HEK293 (cell line): ENCODE measurements around the gene PA2G4.
"Not testable (repeated sequence)": the region's sequence is repeated elsewhere in the genome, so short reads cannot be mapped to it uniquely, and the experiment has no call there.

ENCODE experiments used
- CTCF ChIA-PET: fragments of 350-600 bp; formaldehyde crosslinking; extraction: SDS; loops from one replicate; lab custom pipeline; 2021; ENCODE audit warnings: antibody characterized with exemption; lab: Yijun Ruan, JAX
- POLR2A ChIA-PET: fragments of 300-600 bp; formaldehyde crosslinking; extraction: SDS; loops from one replicate; lab custom pipeline; 2020; ENCODE audit warnings: antibody characterized with exemption, inconsistent platforms; lab: Yijun Ruan, JAX
- H3K27ac ChIP-seq: fragments of 200-500 bp; sonication (Bioruptor generic); 2 replicates; pipeline ENCODE4 v1.5.1; 2014; ENCODE audit warnings: low read depth, low read length, control low read depth, inconsistent platforms; ENCODE audit errors: extremely low read depth
- H3K36me3 ChIP-seq, 2 experiments: fragments of 200-500 bp in 1 of 2; sonication (Bioruptor generic) in 1 of 2; 1 replicate in 1 of 2; 2 replicates in 1 of 2; pipeline ENCODE4 v1.5.1; 2014 to 2017; ENCODE audit warnings: inconsistent platforms in 2 of 2, low read length in 2 of 2; ENCODE audit not compliant: control insufficient read depth in 2 of 2, insufficient read depth in 1 of 2
- H3K4me1 ChIP-seq: fragments of 200-500 bp; sonication (Bioruptor generic); 2 replicates; pipeline ENCODE4 v1.5.1; 2014; ENCODE audit warnings: mild to moderate bottlenecking, low read length, inconsistent platforms; ENCODE audit not compliant: control insufficient read depth, insufficient read depth
- H3K4me3 ChIP-seq: 2 replicates; pipeline ENCODE4 v1.5.1; 2011; ENCODE audit warnings: low read depth, mild to moderate bottlenecking, control low read depth, low read length, moderate library complexity
- H3K9me3 ChIP-seq: fragments of 200-500 bp; sonication (Bioruptor generic); 2 replicates; pipeline ENCODE4 v1.5.1; 2014; ENCODE audit warnings: low read depth, low read length, inconsistent platforms; ENCODE audit not compliant: control insufficient read depth, insufficient read depth
- GLI4 ChIP-seq: fragments of 450-650 bp; formaldehyde crosslinking; IDR thresholded peaks from 2 replicates; pipeline ENCODE4 v1.5.1; 2016; ENCODE audit warnings: missing biosample characterization, missing genetic modification characterization
- GLIS1 ChIP-seq: fragments of 450-650 bp; formaldehyde crosslinking; IDR thresholded peaks from 2 replicates; pipeline ENCODE4 v1.5.1; 2016; ENCODE audit warnings: missing biosample characterization, missing genetic modification characterization
- KLF10 ChIP-seq: fragments of 450-650 bp; IDR thresholded peaks from 2 replicates; pipeline ENCODE4 v1.5.1; 2018; ENCODE audit warnings: missing biosample characterization, mild to moderate bottlenecking, missing genetic modification characterization
- KLF9 ChIP-seq: fragments of 450-650 bp; formaldehyde crosslinking; IDR thresholded peaks from 2 replicates; pipeline ENCODE4 v1.5.1; 2016; ENCODE audit warnings: missing biosample characterization, missing genetic modification characterization, low read depth
- MYNN ChIP-seq: fragments of 450-650 bp; formaldehyde crosslinking; IDR thresholded peaks from 2 replicates; pipeline ENCODE4 v1.5.1; 2016; ENCODE audit warnings: missing biosample characterization, missing genetic modification characterization, borderline replicate concordance
- OSR2 ChIP-seq: fragments of 450-650 bp; formaldehyde crosslinking; IDR thresholded peaks from 2 replicates; pipeline ENCODE4 v1.5.1; 2016; ENCODE audit warnings: missing biosample characterization, missing genetic modification characterization
- SCRT1 ChIP-seq: fragments of 450-650 bp; formaldehyde crosslinking; IDR thresholded peaks from 2 replicates; pipeline ENCODE4 v1.5.1; 2016; ENCODE audit warnings: missing biosample characterization, missing genetic modification characterization, borderline replicate concordance
- YY2 ChIP-seq: fragments of 450-650 bp; formaldehyde crosslinking; IDR thresholded peaks from 2 replicates; pipeline ENCODE4 v1.5.1; 2016; ENCODE audit warnings: missing biosample characterization, missing genetic modification characterization
- ZBTB1 ChIP-seq: fragments of 450-650 bp; formaldehyde crosslinking; IDR thresholded peaks from 2 replicates; pipeline ENCODE4 v1.5.1; 2016; ENCODE audit warnings: missing biosample characterization, missing genetic modification characterization
- ZBTB20 ChIP-seq: fragments of 450-650 bp; formaldehyde crosslinking; IDR thresholded peaks from 2 replicates; pipeline ENCODE4 v1.5.1; 2016; ENCODE audit warnings: missing biosample characterization, missing genetic modification characterization
- ZBTB8A ChIP-seq: fragments of 450-650 bp; formaldehyde crosslinking; IDR thresholded peaks from 2 replicates; pipeline ENCODE4 v1.5.1; 2016; ENCODE audit warnings: missing biosample characterization, missing genetic modification characterization
- ZNF121 ChIP-seq: fragments of 450-650 bp; formaldehyde crosslinking; IDR thresholded peaks from 2 replicates; pipeline ENCODE4 v1.5.1; 2016; ENCODE audit warnings: missing biosample characterization, missing genetic modification characterization
- ZNF175 ChIP-seq: fragments of 450-650 bp; formaldehyde crosslinking; IDR thresholded peaks from 2 replicates; pipeline ENCODE4 v1.5.1; 2016; ENCODE audit warnings: missing biosample characterization, missing genetic modification characterization
- ZNF335 ChIP-seq: fragments of 450-650 bp; formaldehyde crosslinking; conservative IDR thresholded peaks from 2 replicates; pipeline ENCODE4 v1.5.1; 2016; ENCODE audit warnings: missing biosample characterization, missing genetic modification characterization
- ZNF558 ChIP-seq: fragments of 450-650 bp; formaldehyde crosslinking; IDR thresholded peaks from 2 replicates; pipeline ENCODE4 v1.5.1; 2016; ENCODE audit warnings: missing biosample characterization, missing genetic modification characterization
- ZNF561 ChIP-seq: fragments of 450-650 bp; IDR thresholded peaks from 2 replicates; pipeline ENCODE4 v1.5.1; 2018; ENCODE audit warnings: missing biosample characterization, missing genetic modification characterization, borderline replicate concordance
- ZNF596 ChIP-seq: fragments of 450-650 bp; IDR thresholded peaks from 2 replicates; pipeline ENCODE4 v1.5.0; 2018; ENCODE audit warnings: missing biosample characterization, mild to moderate bottlenecking, missing genetic modification characterization, moderate library complexity
- ZNF629 ChIP-seq: fragments of 450-650 bp; formaldehyde crosslinking; IDR thresholded peaks from 2 replicates; pipeline ENCODE4 v1.5.1; 2017; ENCODE audit warnings: missing biosample characterization, missing genetic modification characterization
- ZNF707 ChIP-seq: fragments of 450-650 bp; formaldehyde crosslinking; IDR thresholded peaks from 2 replicates; pipeline ENCODE4 v1.5.1; 2016; ENCODE audit warnings: missing biosample characterization, missing genetic modification characterization
- ZNF843 ChIP-seq: fragments of 450-650 bp; formaldehyde crosslinking; IDR thresholded peaks from 2 replicates; pipeline ENCODE4 v1.5.1; 2016; ENCODE audit warnings: missing biosample characterization, missing genetic modification characterization
- TF ChIP-seq, protein P1 (sequence below): fragments of 450-650 bp; formaldehyde crosslinking; IDR thresholded peaks from 2 replicates; pipeline ENCODE4 v1.5.1; 2016; ENCODE audit warnings: missing biosample characterization, missing genetic modification characterization, low read depth
- TF ChIP-seq, protein P2 (sequence below): fragments of 450-650 bp; formaldehyde crosslinking; IDR thresholded peaks from 2 replicates; pipeline ENCODE4 v1.5.1; 2016; ENCODE audit warnings: missing biosample characterization, missing genetic modification characterization
- TF ChIP-seq, protein P3 (sequence below): fragments of 450-650 bp; formaldehyde crosslinking; IDR thresholded peaks from 2 replicates; pipeline ENCODE4 v1.5.1; 2016; ENCODE audit warnings: missing biosample characterization, missing genetic modification characterization
- TF ChIP-seq, protein P4 (sequence below): fragments of 450-650 bp; formaldehyde crosslinking; IDR thresholded peaks from 2 replicates; pipeline ENCODE4 v1.5.1; 2016; ENCODE audit warnings: missing biosample characterization, missing genetic modification characterization
- TF ChIP-seq, protein P5 (sequence below): fragments of 450-650 bp; formaldehyde crosslinking; optimal IDR thresholded peaks from 2 replicates; pipeline ENCODE3; 2016; ENCODE audit warnings: missing biosample characterization, mild to moderate bottlenecking, missing genetic modification characterization

Gene PA2G4

DNA sequence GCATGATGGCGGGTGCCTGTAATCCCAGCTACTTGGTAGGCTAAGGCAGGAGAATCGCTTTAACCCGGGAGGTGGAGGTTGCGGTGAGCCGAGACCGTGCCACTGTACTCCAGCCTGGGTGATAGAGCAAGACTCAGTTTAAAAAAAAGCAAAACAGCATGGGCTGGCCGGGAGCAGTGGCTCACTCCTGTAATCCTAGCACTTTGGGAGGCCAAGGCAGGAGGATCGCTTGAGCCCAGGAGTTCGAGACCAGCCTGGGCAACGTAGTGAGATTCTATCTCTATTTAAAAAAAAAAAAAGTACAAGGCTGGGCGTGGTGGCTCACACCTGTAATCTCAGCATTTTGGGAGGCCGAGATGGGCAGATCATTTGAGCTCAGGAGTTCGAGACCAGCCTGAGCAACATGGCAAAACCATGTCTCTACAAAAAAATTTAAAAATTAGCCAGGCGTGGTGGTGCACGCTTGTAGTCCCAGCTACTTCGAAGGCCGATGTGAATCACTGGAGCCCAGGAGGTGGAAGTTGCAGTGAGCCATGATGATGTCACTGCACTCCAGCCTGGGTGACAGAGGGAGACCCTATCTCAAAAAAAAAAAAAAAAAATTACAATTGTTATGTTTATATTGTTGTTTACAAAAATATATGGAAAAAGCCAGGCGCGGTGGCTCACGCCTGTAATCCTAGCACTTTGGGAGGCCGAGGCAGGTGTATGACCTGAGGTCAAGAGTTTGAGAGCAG lies 52.3 kb downstream of the PA2G4 start:
- H3K36me3 ChIP-seq: peaks cover 4 to 47% of the 10 kb centered on the region in 2 experiments
- not testable (repeated sequence) for H3K9me3 ChIP-seq, H3K4me1 ChIP-seq, H3K4me3 ChIP-seq
- TF ChIP-seq, protein P1, sequence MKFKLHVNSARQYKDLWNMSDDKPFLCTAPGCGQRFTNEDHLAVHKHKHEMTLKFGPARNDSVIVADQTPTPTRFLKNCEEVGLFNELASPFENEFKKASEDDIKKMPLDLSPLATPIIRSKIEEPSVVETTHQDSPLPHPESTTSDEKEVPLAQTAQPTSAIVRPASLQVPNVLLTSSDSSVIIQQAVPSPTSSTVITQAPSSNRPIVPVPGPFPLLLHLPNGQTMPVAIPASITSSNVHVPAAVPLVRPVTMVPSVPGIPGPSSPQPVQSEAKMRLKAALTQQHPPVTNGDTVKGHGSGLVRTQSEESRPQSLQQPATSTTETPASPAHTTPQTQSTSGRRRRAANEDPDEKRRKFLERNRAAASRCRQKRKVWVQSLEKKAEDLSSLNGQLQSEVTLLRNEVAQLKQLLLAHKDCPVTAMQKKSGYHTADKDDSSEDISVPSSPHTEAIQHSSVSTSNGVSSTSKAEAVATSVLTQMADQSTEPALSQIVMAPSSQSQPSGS (tag by site-specific recombination): peak; percentile 61; the same call in 1 of the 2 replicates
- 0 out of 2 replicates have a peak, but pooled peaks have one; percentile 64 for TF ChIP-seq ZNF121
- TF ChIP-seq ZNF629 (tag by site-specific recombination): peak; percentile 54; the same call in 1 of the 2 replicates
- TF ChIP-seq GLIS1: 0 out of 2 replicates have a peak, but pooled peaks have one; percentile 7
- ChIA-PET CTCF (interaction anchor here (0.6 to 2.0 kb wide), 4 partner anchors 23 to 309 kb away, joined by 3 to 6 read pairs (median 4); partner anchors contain the start of gene ESYT1), POLR2A (interaction anchor here (0.6 to 3.8 kb wide), 6 partner anchors 20 to 76 kb away, joined by 3 to 20 read pairs (median 4); partner anchors contain the start of genes ESYT1 and RNF41)
- peak overlapping the region; percentile 84; the same call in 1 of the 2 replicates for H3K27ac ChIP-seq

DNA sequence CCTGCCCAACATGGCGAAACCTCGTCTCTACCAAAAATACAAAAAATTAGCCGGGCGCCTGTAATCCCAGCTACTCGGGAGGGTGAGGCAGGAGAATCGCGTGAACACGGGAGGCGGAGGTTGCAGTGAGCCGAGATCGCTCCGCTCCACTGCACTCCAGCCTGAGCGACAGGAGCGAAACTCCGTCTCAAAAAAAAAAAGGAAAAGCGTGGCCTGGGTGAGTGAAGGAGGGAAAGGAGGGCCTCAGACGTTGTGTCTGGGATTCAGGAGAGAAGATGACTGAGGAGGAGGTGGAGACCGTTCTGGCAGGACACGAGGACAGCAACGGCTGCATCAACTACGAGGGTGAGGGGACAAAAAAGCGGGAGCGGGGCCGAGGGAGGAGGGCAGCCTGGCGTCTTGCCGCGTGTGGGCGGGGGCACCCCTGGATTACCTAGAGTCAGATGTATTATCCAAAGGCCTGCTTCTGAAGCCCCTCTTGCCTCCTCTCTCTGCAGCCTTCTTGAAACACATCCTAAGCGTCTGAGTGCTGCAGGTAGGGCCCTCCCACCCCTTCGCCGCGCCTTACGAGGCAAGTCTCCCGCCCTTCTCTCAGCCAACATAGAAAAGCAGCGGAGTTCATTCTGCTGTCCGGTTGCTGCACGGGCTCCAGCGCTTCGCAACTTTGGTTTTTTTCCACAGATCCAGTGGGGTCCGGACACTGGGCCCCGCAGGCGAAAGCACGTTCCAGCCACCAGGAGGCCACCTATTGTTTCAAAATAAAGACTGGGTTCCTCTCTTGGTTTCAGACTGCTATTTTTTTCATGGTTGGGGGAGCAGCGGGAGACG lies 53.1 kb downstream of the PA2G4 start:
- ChIA-PET CTCF (interaction anchor here (0.6 to 2.0 kb wide), 3 partner anchors 30 to 310 kb away, joined by 5 to 17 read pairs (median 6); partner anchors contain the start of gene ESYT1), POLR2A (interaction anchor here (0.5 to 3.8 kb wide), 12 partner anchors 9 to 39 kb away, joined by 3 to 42 read pairs (median 4); partner anchors contain the start of genes ESYT1, SMARCC2 and ZC3H10)
- H3K9me3 ChIP-seq: no peaks in the 10 kb centered on the region
- peak overlapping the region; percentile 84 for H3K27ac ChIP-seq
- peaks cover 7 to 54% of the 10 kb centered on the region in 2 experiments for H3K36me3 ChIP-seq
- peaks cover 3% of the 10 kb centered on the region; the same call in 1 of the 2 replicates for H3K4me1 ChIP-seq
- H3K4me3 ChIP-seq: peak overlapping the region; percentile 90
- TF ChIP-seq, protein P2, sequence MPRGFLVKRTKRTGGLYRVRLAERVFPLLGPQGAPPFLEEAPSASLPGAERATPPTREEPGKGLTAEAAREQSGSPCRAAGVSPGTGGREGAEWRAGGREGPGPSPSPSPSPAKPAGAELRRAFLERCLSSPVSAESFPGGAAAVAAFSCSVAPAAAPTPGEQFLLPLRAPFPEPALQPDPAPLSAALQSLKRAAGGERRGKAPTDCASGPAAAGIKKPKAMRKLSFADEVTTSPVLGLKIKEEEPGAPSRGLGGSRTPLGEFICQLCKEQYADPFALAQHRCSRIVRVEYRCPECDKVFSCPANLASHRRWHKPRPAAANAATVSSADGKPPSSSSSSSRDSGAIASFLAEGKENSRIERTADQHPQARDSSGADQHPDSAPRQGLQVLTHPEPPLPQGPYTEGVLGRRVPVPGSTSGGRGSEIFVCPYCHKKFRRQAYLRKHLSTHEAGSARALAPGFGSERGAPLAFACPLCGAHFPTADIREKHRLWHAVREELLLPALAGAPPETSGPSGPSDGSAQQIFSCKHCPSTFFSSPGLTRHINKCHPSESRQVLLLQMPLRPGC (tag by site-specific recombination): peak; percentile 12; the same call in 1 of the 2 replicates
- TF ChIP-seq, protein P3, sequence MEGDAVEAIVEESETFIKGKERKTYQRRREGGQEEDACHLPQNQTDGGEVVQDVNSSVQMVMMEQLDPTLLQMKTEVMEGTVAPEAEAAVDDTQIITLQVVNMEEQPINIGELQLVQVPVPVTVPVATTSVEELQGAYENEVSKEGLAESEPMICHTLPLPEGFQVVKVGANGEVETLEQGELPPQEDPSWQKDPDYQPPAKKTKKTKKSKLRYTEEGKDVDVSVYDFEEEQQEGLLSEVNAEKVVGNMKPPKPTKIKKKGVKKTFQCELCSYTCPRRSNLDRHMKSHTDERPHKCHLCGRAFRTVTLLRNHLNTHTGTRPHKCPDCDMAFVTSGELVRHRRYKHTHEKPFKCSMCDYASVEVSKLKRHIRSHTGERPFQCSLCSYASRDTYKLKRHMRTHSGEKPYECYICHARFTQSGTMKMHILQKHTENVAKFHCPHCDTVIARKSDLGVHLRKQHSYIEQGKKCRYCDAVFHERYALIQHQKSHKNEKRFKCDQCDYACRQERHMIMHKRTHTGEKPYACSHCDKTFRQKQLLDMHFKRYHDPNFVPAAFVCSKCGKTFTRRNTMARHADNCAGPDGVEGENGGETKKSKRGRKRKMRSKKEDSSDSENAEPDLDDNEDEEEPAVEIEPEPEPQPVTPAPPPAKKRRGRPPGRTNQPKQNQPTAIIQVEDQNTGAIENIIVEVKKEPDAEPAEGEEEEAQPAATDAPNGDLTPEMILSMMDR (tag by site-specific recombination): peak; percentile 71
- TF ChIP-seq GLI4: no peak
- TF ChIP-seq, protein P4, sequence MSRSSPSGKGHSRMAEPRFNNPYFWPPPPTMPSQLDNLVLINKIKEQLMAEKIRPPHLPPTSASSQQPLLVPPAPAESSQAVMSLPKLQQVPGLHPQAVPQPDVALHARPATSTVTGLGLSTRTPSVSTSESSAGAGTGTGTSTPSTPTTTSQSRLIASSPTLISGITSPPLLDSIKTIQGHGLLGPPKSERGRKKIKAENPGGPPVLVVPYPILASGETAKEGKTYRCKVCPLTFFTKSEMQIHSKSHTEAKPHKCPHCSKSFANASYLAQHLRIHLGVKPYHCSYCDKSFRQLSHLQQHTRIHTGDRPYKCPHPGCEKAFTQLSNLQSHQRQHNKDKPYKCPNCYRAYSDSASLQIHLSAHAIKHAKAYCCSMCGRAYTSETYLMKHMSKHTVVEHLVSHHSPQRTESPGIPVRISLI (tag by site-specific recombination): peak; percentile 46
- TF ChIP-seq ZBTB20 (tag by site-specific recombination): peak; percentile 63
- TF ChIP-seq ZNF175 (tag by site-specific recombination): no peak
- no peak for TF ChIP-seq ZNF843 (tag by site-specific recombination)
- TF ChIP-seq ZNF596 (tag by site-specific recombination): 0 out of 2 replicates have a peak, but pooled peaks have one; percentile 8
- no peak for TF ChIP-seq ZNF558 (tag by site-specific recombination)
- TF ChIP-seq, protein P5, sequence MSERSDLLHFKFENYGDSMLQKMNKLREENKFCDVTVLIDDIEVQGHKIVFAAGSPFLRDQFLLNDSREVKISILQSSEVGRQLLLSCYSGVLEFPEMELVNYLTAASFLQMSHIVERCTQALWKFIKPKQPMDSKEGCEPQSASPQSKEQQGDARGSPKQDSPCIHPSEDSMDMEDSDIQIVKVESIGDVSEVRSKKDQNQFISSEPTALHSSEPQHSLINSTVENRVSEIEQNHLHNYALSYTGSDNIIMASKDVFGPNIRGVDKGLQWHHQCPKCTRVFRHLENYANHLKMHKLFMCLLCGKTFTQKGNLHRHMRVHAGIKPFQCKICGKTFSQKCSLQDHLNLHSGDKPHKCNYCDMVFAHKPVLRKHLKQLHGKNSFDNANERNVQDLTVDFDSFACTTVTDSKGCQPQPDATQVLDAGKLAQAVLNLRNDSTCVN (tag by site-specific recombination): peak; percentile 12
- TF ChIP-seq ZNF561 (tag by site-specific recombination): 0 out of 2 replicates have a peak, but pooled peaks have one; percentile 19
- TF ChIP-seq ZNF707 (tag by site-specific recombination): no peak
- TF ChIP-seq ZNF335: no peak
- TF ChIP-seq SCRT1: peak; percentile 65
- TF ChIP-seq OSR2: no peak
- TF ChIP-seq KLF10 (tag by site-specific recombination): no peak
- no peak for TF ChIP-seq ZBTB8A (tag by site-specific recombination)
- TF ChIP-seq YY2 (tag by site-specific recombination): no peak
- TF ChIP-seq KLF9 (tag by site-specific recombination): 0 out of 2 replicates have a peak, but pooled peaks have one; percentile 37
- TF ChIP-seq MYNN (tag by site-specific recombination): peak; percentile 60; the same call in 1 of the 2 replicates
- no peak for TF ChIP-seq ZBTB1 (tag by site-specific recombination)
